Activated CD4-positive, alpha-beta T cell treated with anti-CD3 and anti-CD28 coated beads for 1 hour (primary cell): Measurements from ENCODE around the gene POLE3.
"Not testable (repeated sequence)": the region's sequence is repeated elsewhere in the genome, so short reads cannot be mapped to it uniquely, and the experiment has no call there.

Experiments used
- DNase-seq: peaks from one replicate; pipeline ENCODE4 v3.0.0-alpha.2; 2020

Gene POLE3

DNA sequence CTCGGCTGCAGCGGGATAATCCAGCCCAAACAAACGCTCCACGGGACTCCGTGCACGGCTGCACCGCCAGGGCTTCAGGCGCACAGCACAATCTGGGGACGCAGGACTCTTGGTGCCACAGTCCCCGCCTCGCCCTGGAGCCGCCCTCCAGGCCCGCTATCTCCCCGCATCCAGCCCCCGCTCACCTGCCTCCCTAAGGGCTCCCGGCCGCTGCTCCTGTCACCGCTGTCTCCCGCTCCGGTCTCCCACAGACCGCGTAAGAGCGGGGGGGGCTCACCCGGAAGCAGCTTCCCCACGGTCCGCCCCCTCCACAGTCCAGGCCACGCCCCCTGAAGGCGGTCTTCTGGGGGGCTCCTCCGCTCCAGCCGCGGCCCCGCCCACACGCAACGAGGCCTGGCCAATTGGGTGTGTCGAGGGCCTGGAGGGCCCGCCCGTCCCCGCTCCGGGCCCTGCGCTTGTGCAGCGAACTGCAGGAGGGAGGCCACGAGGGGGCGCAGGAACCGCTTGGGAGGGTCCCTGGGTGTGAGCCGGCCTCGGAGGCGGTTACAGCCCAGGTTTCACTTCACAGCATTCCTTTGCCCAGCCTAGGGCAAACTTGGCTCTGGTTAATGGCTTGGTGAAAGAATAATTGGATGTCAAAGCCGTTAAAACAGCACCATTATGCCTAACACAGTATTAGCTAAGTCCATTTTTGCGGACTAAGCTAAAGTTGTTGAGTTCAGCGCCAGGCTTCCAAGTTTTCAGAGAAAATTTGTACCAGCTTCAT is 9.3 kb downstream of the POLE3 start, which contains the start of gene ALAD:
Gene ALAD, minus strand, starts transcription at position 258 of the 766 bp plus-strand sequence. CDS start 7,725 bp downstream, outside the sequence.
- peak; percentile 99 for DNase-seq

DNA sequence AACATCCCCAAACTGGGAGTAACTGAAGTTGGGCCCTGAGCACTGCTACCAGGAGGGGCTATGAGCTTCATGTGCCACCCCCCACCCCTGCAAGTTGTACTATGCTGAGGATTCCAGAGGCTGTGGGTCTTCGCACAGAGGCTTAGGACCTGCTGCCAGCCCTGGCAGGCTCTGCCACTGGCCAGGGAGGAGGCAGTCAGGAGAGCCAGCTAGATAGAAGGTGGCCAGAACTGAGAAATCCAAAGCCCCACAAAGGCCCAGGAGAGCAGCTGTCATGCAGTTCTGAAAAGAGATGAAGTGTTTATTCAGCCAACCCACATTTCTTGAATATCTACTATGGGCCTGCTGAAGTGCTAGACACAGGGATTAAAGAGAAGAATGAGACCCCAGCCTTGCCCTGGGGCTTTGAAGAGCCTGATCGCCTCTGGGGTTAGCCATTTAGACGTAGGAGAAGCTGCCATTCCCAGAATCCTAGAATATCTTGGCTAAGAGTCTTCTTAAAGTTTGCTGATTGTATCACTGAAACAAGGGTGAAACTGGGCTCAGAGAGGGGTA is 10.8 kb downstream of the POLE3 start:
- no peak for DNase-seq

DNA sequence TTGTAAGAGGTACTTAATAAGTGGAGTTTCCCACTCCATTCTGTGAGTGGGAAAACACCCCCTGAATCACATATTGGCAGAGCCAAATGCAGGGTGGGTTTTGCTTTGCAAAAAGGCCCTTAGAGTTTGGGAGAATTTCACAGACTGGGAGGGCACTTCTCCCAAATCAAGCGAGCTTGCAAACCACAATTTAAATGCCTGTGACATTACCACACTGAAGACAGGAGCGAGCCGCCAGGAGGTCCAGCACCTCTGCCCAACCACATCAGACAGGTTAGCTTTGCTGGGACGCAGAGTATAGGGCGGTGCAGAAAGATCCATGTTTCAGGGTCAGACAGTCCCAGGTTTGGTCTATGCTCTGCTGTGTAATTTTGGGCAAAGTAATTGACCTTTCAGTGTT is 11.7 kb downstream of the POLE3 start:
- no peak for DNase-seq

DNA sequence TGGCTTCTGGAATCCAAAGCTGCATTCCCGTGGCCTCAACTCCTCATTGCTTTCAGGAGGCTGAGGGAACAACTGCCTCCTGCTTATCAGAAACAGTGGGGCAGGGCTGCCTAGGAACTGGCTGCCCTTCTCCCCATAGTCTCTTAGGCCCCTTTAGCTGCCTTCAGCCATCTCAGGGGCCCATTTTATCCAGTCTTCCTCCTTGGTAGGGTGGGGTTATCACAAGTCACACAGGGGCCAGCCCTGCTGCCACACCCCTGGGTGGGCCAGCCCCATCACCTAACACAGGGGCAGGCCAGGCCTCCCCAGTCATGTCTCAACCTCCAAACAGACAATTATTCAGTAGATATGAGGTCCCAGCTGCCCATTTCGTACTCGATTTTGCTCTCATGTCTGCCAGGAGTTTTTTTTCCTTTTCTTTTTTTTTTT is 13.3 kb downstream of the POLE3 start:
- DNase-seq, result no peak

DNA sequence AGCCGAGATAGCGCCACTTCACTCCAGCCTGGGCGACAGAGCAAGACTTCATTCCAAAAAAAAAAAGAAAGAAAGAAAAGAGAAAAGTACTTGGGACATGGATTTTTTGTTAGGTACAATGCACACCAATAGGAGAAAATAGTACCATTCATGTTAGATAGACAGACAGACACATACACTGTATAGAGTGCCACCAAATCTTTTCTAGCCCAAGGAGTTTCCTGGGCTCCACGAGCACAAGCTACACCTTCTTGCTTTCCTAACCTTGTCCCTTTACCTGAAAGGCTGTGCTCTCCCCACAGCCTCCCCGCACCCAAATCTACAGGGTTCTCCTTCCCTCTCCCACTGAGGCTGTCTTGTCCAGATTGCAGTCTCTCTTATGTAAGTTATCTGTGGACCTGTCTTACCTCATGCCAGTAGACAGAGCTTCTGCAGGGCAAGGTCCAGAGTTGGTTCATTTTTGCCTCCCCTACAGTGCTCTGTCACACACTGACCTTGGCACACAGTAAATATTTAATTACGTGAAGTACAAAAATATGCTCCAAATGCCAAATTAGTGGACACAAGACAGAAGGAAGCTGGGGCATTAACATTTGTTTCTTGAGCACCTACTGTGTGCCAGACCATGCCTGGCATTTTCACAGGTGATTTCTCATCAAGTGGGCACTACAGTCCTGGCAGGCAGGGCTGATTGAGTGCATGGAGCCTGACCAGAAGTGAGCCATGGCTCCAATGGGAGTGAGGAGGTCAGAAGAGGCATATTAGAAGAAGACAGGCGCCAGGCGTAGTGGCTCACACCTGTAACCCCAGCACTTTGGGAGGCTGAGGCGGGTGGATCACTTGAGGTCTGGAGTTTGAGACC is 15.2 kb downstream of the POLE3 start:
- no peak for DNase-seq

DNA sequence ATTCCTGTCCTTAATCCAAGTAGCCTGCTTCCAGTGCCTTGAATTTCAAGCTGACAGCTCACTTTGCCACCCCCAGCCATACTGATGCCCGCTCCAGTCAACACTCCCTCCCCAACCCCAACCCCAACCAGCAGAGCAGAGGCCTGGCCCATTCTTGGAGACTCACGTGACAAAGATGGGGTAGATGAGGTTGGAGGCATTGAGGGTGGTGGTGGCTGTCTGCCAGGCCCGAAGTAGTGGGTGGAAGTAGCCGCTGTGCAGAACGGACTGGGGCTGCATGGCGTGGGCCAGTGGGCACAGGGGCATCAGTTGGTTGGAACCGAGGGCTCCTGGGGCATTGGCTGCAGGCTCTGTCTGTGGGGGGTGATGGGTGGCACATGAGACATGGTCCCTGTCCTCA is 17.2 kb downstream of the POLE3 start:
- no peak for DNase-seq

DNA sequence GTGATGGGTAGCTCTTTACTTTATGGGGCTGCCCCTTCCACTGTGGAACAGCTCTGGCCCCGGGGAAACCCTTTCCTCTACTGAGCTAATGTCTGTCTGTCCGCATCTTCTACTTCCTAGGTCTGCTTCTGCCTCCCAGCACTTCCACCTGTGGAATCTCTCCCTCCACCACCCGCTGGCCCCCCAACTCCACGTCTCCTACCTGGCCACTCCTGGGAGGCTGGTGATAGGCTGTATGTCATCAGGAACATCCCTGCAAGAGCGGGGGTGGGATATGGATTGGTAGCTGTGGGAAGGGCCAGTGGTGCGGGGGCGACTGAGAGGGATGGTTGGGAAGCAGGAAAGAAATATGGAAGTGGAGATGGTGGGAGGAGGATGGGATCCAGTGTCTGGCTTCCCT is 18.6 kb downstream of the POLE3 start:
- no peak for DNase-seq

DNA sequence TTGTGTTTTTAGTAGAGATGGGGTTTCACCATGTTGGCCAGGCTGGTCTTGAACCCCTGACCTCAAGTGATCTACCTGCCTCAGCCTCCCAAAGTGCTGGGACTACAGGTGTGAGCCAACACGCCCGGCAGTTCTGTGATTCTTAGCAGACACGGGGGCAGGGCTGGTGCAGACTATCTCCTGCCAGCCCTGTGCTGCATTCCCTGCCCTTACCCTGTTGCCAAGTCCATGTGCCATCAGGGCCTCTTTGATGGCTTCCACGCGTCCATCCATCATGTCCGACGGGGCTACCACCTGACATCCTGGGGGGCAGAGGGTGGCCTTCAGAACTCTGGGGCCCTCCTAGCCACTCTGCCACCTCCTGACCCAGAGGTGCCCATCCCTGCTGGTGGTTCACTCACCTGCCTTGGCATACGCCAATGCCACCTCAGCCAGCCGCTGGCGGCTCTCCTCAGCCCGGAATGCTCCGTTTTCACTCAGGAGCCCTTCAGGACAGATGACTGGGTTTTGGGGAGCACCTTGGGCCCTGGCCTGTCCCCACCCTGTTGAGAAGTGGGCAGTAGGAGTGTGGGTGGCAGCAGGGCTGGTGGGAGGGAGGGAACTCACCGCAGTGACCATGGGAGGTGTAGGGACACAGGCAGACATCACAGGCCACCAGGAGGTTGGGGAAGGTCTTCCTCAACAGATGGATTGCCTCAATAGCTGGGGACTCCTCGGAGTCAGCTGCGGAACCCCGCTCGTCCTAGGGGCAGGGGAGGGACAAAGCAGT is 20.1 kb downstream of the POLE3 start:
- DNase-seq, result no peak

DNA sequence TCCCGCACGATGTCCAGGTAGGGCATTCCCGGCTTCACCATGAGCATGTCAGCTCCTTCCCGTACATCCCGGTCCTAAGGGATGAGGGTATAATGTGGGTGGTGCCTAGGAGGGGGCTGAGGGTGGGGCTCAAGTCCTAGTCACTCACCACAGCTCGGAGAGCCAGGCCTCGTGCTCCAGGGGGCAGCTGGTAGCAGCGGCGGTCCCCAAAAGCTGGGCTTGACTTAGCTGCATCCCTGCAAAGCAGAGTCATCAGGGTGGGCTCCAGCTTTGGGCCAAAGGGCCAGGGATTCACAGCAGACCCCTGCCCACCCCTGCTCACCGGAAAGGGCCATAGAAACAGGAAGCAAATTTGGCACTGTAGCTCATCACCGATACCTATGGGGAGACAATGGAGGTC is 21.0 kb downstream of the POLE3 start:
- DNase-seq, result no peak

DNA sequence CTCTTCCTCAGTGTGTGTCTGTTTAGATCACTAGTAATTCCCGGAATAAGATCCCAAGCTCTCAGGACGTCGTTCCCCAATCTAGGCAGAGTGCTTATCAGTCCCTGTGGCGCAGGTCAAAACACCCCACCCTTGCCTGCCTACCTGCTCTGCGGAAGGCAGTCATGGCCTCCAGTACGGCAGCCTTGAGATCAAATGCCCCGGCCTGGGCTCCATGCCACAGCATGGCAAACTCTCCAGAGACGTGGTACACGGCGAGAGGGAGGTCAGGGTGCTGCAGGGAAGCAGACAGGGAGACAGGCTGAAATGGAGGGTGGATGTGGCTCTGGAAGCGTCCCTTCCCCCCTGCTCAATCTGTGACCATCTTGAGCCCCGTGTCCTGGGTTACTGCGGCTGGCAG is 21.6 kb downstream of the POLE3 start:
- no peak for DNase-seq

DNA sequence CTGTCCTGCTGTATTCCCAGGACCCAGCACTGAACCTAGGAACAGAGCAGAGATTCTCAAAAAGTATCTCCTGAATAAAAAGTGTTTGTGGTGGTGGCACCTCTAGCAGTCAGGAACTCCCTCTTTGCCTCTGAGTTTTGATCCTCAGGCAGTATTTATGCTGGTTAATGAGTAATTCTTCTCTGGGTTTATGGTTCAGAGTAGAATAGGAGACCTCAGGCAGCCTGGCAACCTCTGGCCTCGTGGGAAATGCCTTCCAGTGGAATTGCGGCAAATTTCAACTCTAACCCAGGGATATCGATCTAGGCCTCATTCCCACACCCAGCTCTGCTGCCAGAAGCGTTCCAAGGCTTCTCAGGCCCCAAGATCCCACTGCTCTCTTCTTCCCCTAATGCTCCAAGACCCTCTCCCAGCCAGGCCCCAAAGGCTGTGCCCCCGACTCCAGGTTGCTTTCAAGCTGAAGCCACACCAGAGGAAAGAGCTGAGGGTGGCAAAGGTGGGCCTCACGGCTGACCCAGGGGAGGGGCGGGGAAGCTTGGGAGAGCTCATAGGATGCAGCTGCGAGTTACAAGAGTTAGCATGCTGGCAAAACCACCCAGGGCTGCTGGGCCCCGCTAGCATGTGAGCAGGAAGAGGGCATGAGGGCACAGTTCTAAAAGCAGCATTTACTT is 22.8 kb downstream of the POLE3 start:
- no peak for DNase-seq

DNA sequence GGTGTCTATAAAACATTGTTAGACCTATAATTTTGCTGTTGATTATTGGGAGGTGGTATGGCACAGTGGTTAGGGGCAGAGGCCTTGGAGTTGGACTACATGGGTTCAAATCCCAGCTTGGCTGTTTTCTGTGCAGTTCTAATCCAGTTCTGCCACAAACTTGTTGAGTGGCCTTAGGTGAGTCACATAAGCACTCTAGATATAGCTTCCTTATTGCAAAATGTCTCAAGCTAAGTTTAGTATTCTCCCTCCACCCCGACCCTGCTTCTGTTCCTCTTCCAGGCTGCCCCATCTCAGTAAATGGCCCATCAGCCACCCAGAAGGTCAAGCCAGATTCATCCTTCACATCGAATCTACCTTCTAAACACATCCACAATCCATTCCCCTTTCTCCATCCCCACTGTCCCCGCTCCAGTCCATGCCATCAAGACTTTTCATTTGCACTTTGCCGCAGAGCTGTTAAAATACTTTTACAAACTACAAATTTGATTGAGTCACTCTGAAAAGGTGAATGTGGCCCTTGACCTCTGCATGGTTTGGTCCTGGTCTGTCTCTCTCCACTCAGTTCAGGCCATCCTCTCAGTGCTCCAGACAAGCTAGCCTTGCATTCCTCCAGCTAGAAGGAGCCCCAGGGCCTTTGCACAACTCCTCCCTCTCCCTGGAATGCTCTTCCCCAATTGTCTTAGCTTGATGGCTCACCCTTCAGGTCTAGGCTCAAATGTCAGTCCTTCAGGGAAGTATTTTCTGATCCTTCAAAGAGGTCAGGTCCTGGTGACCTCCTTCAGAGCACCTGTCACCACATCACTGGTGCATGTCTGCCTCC is 23.7 kb downstream of the POLE3 start:
- no peak for DNase-seq

DNA sequence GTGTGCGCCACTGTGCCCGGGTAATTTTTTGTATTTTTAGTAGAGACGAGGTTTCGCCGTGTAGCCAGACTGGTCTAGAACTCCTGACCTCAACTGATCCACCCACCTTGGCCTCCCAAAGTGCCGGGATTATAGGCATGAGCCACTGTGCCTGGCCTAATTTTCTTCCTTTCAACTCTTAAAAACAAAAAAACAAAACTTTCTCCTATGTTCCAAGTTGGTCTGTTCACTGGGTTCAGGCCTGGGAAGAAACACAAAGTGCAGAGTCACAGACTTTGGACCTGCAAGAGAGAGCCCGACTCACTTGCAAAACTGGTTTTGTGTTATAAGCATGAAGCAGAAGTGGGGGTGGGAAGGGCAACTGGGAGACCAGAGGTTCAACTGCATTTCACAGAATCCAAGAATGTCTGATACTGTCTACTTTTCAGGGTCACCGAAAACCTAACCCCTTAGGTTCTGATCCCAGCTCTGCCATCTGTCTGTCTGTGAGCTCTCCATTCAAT is 28.5 kb downstream of the POLE3 start:
- DNase-seq, result no peak

DNA sequence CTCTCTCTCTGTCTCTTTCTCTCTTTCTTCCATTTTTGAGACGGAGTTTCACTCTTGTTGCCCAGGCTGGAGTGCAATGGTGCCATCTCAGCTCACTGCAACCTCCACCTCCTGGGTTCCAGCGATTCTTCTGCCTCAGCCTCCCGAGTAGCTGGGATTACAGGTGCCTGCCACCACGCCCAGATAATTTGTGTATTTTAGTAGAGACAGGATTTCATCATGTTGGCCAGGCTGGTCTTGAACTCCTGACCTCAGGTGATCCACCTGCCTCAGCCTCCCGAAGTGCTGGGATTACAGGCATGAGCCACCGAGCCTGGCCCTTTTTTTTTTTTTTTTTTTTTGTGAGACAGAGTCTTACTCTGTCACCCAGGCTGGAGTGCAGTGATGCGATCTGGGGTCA is 29.0 kb downstream of the POLE3 start:
- DNase-seq, result not testable (repeated sequence)

DNA sequence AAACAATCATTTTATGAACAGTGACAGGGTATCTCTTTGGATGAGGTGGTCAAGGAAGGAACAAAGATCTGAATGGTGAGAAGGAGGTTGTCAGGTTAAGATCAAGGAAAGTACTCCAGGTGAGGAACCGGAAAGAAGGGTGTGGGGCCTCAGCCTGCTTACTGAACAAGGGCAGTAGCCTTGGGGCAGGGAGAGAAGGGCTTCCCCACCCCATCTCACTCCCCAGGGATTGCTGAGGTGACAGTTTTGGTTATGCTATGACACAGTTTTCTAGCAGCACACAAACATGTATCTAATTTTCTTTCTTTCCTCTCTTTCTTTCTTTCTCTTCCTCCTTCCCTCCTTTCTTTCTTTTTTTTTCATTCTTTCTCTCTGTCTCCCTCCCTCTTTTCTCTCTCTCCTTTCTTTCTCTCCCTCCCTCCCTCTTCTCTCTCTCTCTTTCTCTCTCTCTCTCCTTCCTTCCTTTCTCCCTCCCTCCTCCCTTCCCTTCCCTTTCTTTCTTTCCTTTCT is 29.6 kb downstream of the POLE3 start:
- DNase-seq, result no peak

DNA sequence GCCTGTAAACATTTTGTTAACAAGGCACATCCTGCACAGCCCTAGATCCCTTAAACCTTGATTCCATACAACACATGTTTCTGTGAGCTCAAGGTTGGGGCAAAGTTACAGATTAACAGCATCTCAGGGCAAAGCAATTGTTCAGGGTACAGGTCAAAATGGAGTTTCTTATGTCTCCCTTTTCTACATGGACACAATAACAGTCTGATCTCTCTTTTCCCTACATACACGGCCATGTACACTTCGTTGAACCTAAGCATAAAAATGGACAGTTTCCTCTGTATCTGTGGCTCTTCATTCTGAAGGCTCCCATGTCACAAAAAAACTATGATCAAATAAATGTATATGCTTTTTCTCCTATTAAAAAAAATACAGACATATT is 30.7 kb downstream of the POLE3 start:
- not testable (repeated sequence) for DNase-seq

DNA sequence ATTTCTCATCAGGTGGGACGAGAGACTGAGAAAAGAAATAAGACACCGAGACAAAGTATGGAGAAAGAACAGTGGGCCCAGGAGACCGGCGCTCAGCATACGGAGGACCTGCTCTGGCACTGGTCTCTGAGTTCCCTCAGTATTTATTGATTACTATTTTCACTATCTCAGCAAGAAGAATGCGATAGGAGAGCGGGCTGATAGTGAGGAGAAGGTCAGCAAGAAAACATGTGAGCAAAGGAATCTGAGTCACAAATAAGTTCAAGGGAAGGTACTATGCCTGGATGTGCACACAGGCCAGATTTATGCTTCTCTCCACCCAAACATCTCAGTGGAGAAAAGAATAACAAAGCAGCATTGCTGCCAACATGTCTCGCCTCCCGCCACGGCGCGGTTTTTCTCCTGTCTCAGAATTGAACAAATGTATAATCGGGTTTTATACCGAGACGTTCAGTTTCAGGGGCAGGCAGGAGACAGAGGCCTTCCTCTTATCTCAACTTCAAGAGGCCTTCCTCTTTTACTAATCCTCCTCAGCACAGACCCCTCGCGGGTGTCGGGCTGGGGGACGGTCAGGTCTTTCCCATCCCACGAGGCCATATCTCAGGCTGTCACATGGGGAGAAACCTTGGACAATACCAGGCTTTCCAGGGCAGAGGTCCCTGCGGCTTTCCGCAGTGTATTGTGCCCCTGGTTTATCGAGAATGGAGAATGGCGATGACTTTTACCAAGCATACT is 31.2 kb downstream of the POLE3 start:
- not testable (repeated sequence) for DNase-seq

DNA sequence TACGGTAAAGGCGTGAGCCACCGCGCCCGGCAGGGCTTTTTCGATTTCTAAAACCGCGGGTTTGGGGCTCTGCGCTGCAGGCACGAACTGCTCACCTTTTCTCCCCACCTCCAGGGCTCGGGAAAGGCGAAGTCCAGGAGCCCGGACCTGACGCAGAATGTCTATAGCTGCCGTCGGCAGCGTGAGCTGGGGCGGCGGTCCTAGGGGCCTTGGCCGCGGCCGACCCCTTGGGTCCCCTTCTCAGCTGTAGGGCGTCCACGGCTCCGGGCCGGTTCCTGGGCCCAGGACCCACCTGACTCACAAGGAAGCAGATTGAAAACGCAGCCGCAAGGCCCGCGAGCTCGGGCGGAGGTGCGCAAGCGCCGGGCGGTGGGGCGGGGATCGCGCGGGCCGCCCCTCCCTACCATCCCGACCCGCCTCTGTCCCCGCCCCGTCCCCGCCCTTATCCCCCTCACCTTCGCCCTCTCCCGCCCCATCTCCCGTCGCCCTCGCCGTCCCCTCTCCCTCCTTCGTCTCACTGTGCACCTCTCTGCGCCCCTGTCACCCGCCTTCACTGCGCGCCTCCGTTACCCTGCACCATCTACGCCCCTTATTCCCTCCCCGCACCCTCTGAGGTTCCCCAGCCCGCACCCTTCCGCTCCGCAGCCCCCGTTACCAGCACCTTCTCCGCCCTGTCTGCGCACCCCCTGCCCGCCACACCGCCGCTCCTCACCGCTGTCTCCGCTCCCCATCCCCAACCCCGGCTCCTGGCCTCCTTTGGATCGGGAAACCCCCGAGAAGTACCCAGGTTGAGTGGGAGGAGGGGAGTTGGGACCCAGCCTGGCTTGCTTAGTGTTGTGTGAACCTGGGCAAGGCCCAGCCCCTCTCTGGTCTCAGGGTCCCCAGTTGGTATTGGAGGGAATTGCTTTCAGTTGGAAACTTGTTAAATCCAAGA is 33.6 kb downstream of the POLE3 start, which contains the start of gene HDHD3:
Gene HDHD3, minus strand, starts transcription at position 353 of the 934 bp plus-strand sequence. CDS start 2,632 bp downstream, outside the sequence.
- DNase-seq, result peak; percentile 67
